Measurements from ENCODE around the gene ANKRD63. TPM values are rescaled to one million over a fixed set of nuclear protein-coding genes. Genes with fewer than 3 reads are reported as not detected.

The ANKRD63 gene
- total and polyA plus RNA-seq, 4 donors, result not detected

DNA sequence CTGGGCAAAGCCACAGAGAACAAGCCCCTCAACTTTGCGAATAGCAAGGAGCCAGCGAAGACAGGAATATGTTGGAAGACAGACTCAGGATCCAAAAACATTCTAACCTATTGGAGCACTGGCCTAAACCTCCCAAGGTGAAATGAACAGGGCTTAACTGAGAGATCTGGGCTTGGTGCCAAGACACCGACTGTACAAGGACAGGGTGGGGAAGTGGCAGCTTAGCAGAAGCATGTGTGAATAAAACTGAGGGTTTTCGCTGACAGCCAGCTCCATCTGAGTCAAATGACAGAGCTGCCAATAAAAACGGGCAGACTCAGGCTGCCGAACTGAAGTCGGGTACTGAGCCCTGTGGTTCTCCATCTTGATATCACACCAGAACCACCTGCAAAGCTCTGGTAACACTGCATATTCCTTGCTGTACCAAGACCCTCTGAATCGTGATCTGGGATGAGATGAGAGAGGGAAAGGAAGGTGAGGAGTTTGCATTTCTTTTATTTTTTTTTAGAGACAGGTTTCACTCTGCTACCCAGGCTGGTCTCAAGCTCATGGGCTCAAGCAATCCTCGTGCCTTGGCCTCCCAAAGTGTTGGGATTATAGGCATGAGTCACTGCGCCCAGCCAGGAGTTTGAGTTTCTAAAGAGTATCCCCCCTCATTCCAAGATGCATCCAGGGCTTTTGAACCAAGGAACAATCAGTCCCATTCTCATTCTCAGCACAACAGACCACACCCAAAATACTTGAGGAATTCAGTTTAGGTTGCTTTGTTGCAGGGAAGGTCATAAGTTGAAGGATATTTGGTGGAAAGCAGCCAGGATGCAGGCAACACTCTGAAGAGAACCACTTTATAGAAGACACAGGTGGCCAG is 30.9 kb upstream of the ANKRD63 start:
- Histone ChIP-seq H3K4me1 (ENCODE audit: control insufficient read depth in 4 of 4, insufficient read depth in 4 of 4, low read length in 3 of 4) (peaks cover 0 to 7% (median 2%) of the 10 kb centered on the region in 4 donors), H3K27ac (ENCODE audit: low read depth in 1 of 2, low read length in 2 of 2) (no peak overlapping the region), H3K9ac (ENCODE audit: low read depth in 1 of 2, low read length in 2 of 2) (no peak overlapping the region), H3K4me3 (ENCODE audit: low read depth in 1 of 3, low read length in 3 of 3) (no peak overlapping the region), H3K27me3 (ENCODE audit: control insufficient read depth in 4 of 4, insufficient read depth in 4 of 4, low read length in 3 of 4) (no peaks in the 10 kb centered on the region), H3K36me3 (ENCODE audit: control insufficient read depth in 4 of 4, insufficient read depth in 3 of 4, low read depth in 1 of 4, low read length in 3 of 4) (no peaks in the 10 kb centered on the region), H3K9me3 (ENCODE audit: control insufficient read depth in 4 of 4, low read length in 3 of 4) (no peaks in the 10 kb centered on the region)
- 61% methylated on average over 10 of the region's 10 CpGs for WGBS
- TF ChIP-seq FOXA2 (IDR thresholded peaks at IDR 0.05), result no peak
- TF ChIP-seq JUND (IDR thresholded peaks at IDR 0.05), result no peak
- TF ChIP-seq TAF1 (conservative IDR thresholded peaks at IDR 0.05), result no peak
- TF ChIP-seq RXRA (IDR thresholded peaks at IDR 0.05), result no peak
- TF ChIP-seq YY1 (IDR thresholded peaks at IDR 0.05), result no peak
- TF ChIP-seq FOXA1 (IDR thresholded peaks at IDR 0.05), result no peak
- TF ChIP-seq HNF4A (conservative IDR thresholded peaks at IDR 0.05), result no peak
- no peak for TF ChIP-seq NR2F2 (IDR thresholded peaks at IDR 0.05)
- TF ChIP-seq, protein P1, sequence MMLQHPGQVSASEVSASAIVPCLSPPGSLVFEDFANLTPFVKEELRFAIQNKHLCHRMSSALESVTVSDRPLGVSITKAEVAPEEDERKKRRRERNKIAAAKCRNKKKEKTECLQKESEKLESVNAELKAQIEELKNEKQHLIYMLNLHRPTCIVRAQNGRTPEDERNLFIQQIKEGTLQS (IDR thresholded peaks at IDR 0.05), result no peak
- TF ChIP-seq, protein P2, sequence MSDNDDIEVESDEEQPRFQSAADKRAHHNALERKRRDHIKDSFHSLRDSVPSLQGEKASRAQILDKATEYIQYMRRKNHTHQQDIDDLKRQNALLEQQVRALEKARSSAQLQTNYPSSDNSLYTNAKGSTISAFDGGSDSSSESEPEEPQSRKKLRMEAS (IDR thresholded peaks at IDR 0.05), result no peak
- no peak for TF ChIP-seq RAD21 (IDR thresholded peaks at IDR 0.05)
- TF ChIP-seq SP1 (IDR thresholded peaks at IDR 0.05), result no peak
- TF ChIP-seq, protein P3, sequence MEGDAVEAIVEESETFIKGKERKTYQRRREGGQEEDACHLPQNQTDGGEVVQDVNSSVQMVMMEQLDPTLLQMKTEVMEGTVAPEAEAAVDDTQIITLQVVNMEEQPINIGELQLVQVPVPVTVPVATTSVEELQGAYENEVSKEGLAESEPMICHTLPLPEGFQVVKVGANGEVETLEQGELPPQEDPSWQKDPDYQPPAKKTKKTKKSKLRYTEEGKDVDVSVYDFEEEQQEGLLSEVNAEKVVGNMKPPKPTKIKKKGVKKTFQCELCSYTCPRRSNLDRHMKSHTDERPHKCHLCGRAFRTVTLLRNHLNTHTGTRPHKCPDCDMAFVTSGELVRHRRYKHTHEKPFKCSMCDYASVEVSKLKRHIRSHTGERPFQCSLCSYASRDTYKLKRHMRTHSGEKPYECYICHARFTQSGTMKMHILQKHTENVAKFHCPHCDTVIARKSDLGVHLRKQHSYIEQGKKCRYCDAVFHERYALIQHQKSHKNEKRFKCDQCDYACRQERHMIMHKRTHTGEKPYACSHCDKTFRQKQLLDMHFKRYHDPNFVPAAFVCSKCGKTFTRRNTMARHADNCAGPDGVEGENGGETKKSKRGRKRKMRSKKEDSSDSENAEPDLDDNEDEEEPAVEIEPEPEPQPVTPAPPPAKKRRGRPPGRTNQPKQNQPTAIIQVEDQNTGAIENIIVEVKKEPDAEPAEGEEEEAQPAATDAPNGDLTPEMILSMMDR (IDR thresholded peaks at IDR 0.05; ENCODE audit: low read depth, low read length, missing input control), result no peak
- no peak for TF ChIP-seq HNF4G (IDR thresholded peaks at IDR 0.05)
- no peak for TF ChIP-seq EGR1 (IDR thresholded peaks at IDR 0.05; ENCODE audit: low read depth in 2 of 2)
- no peak for TF ChIP-seq REST (IDR thresholded peaks at IDR 0.05)
- no peak for TF ChIP-seq ZBTB33 (IDR thresholded peaks at IDR 0.05)
- no peak for TF ChIP-seq GABPA (IDR thresholded peaks at IDR 0.05 in 1 of 2, conservative IDR thresholded peaks at IDR 0.05 in 1 of 2)
- DNase-seq (ENCODE audit: low spot score), result no peak
